ENCODE data around the gene ZNF550. TPM values are rescaled to one million over a fixed set of nuclear protein-coding genes. Genes with fewer than 3 reads are reported as not detected.
A peak's percentile ranks its signal among the peaks of the same experiment; 100 is the strongest.
"Not testable (repeated sequence)": the region's sequence is repeated elsewhere in the genome, so short reads cannot be mapped to it uniquely, and the experiment has no call there.

The ZNF550 gene
- polyA plus RNA-seq, 1 donor (not counting 4 experiments of a cell fraction or from before 2014, with no cell fraction given) = 7.3 TPM

DNA sequence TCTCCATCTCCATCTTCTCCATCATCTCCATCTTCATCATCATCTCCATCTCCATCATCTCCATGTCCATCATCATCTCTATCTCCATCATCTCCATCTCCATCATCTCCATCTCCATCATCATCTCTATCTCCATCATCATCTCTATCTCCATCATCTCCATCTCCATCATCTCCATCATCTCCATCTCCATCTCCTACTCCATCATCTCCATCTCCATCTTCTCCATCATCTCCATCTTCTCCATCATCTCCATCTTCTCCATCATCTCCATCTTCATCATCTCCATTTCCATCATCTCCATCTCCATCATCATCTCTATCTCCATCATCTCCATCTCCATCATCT, 60.4 kb downstream of the ZNF550 start:
- FAIRE-seq; H4K20me1 ChIP-seq (ENCODE audit: control insufficient read depth, extremely low read depth, insufficient read depth, low read length); dilution Hi-C loops (cut with MboI; ENCODE audit: extremely low pct_ligation_motif_present, low sequenced_read_pairs); H3K9ac ChIP-seq (ENCODE audit: control insufficient read depth, extremely low read depth, insufficient read depth, low read length); DNase-seq (ENCODE audit: low read depth, low spot score); H3K9me3 ChIP-seq (ENCODE audit: control insufficient read depth, low read depth, low read length); H3K27me3 ChIP-seq (ENCODE audit: control insufficient read depth, extremely low read depth, insufficient read depth, low read length); H3K9me1 ChIP-seq (ENCODE audit: control insufficient read depth, extremely low read depth, insufficient read depth, low read length); H2AFZ ChIP-seq (ENCODE audit: control insufficient read depth, low read length); H3K4me3 ChIP-seq (ENCODE audit: control insufficient read depth in 2 of 3, extremely low read depth in 1 of 3, insufficient read depth in 2 of 3, low read depth in 1 of 3, low read length in 3 of 3); H3K27ac ChIP-seq (ENCODE audit: control insufficient read depth, insufficient read depth, low read length); H3K4me1 ChIP-seq (ENCODE audit: control insufficient read depth, extremely low read depth, insufficient read depth, low read length); H3K4me2 ChIP-seq (ENCODE audit: control insufficient read depth, extremely low read depth, insufficient read depth, low read depth, low read length); H3K36me3 ChIP-seq (ENCODE audit: control insufficient read depth in 2 of 2, extremely low read depth in 1 of 2, insufficient read depth in 2 of 2, low read length in 2 of 2): not testable (repeated sequence)
- peaks cover 34% of the 10 kb centered on the region for H3K79me2 ChIP-seq (ENCODE audit: control insufficient read depth, insufficient read depth, low read length)

- dilution Hi-C loops (cut with MboI; ENCODE audit: extremely low pct_ligation_motif_present, low sequenced_read_pairs); H3K27me3 ChIP-seq (ENCODE audit: control insufficient read depth, extremely low read depth, insufficient read depth, low read length); DNase-seq (ENCODE audit: low read depth, low spot score); H4K20me1 ChIP-seq (ENCODE audit: control insufficient read depth, extremely low read depth, insufficient read depth, low read length); H3K27ac ChIP-seq (ENCODE audit: control insufficient read depth, insufficient read depth, low read length); H3K9me1 ChIP-seq (ENCODE audit: control insufficient read depth, extremely low read depth, insufficient read depth, low read length); H3K4me1 ChIP-seq (ENCODE audit: control insufficient read depth, extremely low read depth, insufficient read depth, low read length); H3K9me3 ChIP-seq (ENCODE audit: control insufficient read depth, low read depth, low read length); FAIRE-seq: not testable (repeated sequence)
- Histone ChIP-seq H3K36me3 (ENCODE audit: control insufficient read depth in 2 of 2, extremely low read depth in 1 of 2, insufficient read depth in 2 of 2, low read length in 2 of 2) (peaks cover 11 to 19% of the 10 kb centered on the region in 2 experiments), H3K79me2 (ENCODE audit: control insufficient read depth, insufficient read depth, low read length) (peaks cover 13% of the 10 kb centered on the region), H3K4me3 (ENCODE audit: control insufficient read depth in 2 of 3, extremely low read depth in 1 of 3, insufficient read depth in 2 of 3, low read depth in 1 of 3, low read length in 3 of 3) (peak overlapping the region; percentile 27 to 81 (median 69)), H3K4me2 (ENCODE audit: control insufficient read depth, extremely low read depth, insufficient read depth, low read depth, low read length) (peak overlapping the region; percentile 68), H2AFZ (ENCODE audit: control insufficient read depth, low read length) (peak overlapping the region; percentile 3), H3K9ac (ENCODE audit: control insufficient read depth, extremely low read depth, insufficient read depth, low read length) (peak overlapping the region; percentile 34)
Observed at GRCh38 chr19:57488299-57488644, 71.4 kb downstream of the ZNF550 start.

DNA sequence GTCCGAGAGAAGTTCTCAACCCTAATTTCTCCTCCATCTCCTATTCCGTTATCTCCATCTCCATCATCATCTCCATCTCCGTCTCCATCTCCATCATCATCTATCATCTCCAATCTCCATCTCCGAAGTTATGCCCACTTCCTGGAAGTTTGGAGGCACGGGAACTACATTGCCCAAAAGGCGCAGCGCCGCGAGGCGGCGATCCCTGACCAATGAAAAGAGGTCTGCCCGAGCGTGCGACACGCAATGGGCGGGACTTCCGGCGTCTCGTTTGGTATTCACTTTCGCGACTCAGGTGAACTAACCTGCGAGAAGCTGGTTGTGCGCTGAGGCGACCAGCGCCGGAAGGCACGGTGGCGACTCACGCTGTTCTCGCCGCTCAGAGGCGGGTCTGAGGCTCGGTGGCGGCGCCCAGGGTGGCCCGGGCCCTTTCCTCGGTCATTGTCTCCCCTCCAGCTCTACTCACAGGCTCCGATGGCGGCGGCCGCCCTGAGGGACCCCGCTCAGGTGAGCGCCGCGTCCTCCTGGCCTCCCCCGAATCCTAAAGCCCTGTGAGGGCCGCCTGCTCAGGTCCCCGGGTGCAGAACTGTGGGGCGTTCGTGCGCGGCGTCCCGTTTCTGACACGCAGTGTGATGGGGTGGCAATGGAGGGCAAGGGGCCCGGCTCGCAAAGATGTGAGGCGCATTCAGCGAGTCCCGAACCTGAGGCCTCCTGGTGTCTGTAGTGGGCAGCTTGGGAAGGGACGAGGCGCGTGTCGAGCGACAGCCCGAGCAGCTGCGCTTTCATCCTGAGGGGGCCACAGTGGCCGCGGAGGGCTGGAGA, 72.0 kb downstream of the ZNF550 start, which contains the start of gene ZNF419:
TSS of gene ZNF419 (plus strand) at position 274 of the 822 bp plus-strand sequence. CDS start at position 475, 201 bp downstream.
- peak within 1 kb of the TSS; percentile 73 to 81 (median 75) for H3K4me3 ChIP-seq (ENCODE audit: control insufficient read depth in 2 of 3, extremely low read depth in 1 of 3, insufficient read depth in 2 of 3, low read depth in 1 of 3, low read length in 3 of 3)
- H3K27me3 ChIP-seq (ENCODE audit: control insufficient read depth, extremely low read depth, insufficient read depth, low read length); H3K9me3 ChIP-seq (ENCODE audit: control insufficient read depth, low read depth, low read length); H3K9me1 ChIP-seq (ENCODE audit: control insufficient read depth, extremely low read depth, insufficient read depth, low read length); dilution Hi-C loops (cut with MboI; ENCODE audit: extremely low pct_ligation_motif_present, low sequenced_read_pairs); H3K4me1 ChIP-seq (ENCODE audit: control insufficient read depth, extremely low read depth, insufficient read depth, low read length); H4K20me1 ChIP-seq (ENCODE audit: control insufficient read depth, extremely low read depth, insufficient read depth, low read length): not testable (repeated sequence)
- H3K9ac ChIP-seq (ENCODE audit: control insufficient read depth, extremely low read depth, insufficient read depth, low read length) = peak within 1 kb of the TSS; percentile 77
- peaks cover 13% of the 10 kb centered on the region for H3K79me2 ChIP-seq (ENCODE audit: control insufficient read depth, insufficient read depth, low read length)
- peak within 1 kb of the TSS; percentile 55 for H3K27ac ChIP-seq (ENCODE audit: control insufficient read depth, insufficient read depth, low read length)
- H3K36me3 ChIP-seq (ENCODE audit: control insufficient read depth in 2 of 2, extremely low read depth in 1 of 2, insufficient read depth in 2 of 2, low read length in 2 of 2) = peaks cover 10 to 15% of the 10 kb centered on the region in 2 experiments
- FAIRE-seq = peak; percentile 78
- peak within 1 kb of the TSS; percentile 68 for H3K4me2 ChIP-seq (ENCODE audit: control insufficient read depth, extremely low read depth, insufficient read depth, low read depth, low read length)
- H2AFZ ChIP-seq (ENCODE audit: control insufficient read depth, low read length) = peak within 1 kb of the TSS; percentile 77
- peak; percentile 72 for DNase-seq (ENCODE audit: low read depth, low spot score)

Other genes starting within 250 kb of the ZNF550 start
- gene ZNF543, start 239.4 kb downstream of the ZNF550 start, polyA plus RNA-seq = 2.1 to 2.9 TPM (median 2.5 TPM) in 3 replicates
- 7.4 to 8.1 TPM (median 7.7 TPM) in 3 replicates for gene ZNF304, start 208.6 kb downstream of the ZNF550 start, polyA plus RNA-seq
- 15.8 to 22.2 TPM (median 20.8 TPM) in 3 replicates for gene TRAPPC2B, start 196.3 kb downstream of the ZNF550 start, polyA plus RNA-seq
- gene ZNF547, start 196.3 kb downstream of the ZNF550 start, polyA plus RNA-seq = 1.4 to 3.2 TPM (median 2.8 TPM) in 3 replicates
- gene ZNF548, start 170.0 kb downstream of the ZNF550 start, polyA plus RNA-seq = 8.5 to 11.4 TPM (median 10.8 TPM) in 3 replicates
- 4.8 to 5.4 TPM (median 5.0 TPM) in 3 replicates for gene ZNF17, start 148.7 kb downstream of the ZNF550 start, polyA plus RNA-seq
- 5.7 to 6.8 TPM (median 6.3 TPM) in 3 replicates for gene ZNF749, start 124.5 kb downstream of the ZNF550 start, polyA plus RNA-seq
- 0.09 to 0.46 TPM (median 0.17 TPM) in 3 replicates for gene VN1R1, start 102.7 kb downstream of the ZNF550 start, polyA plus RNA-seq
- gene ZNF772, start 82.3 kb downstream of the ZNF550 start, polyA plus RNA-seq = 5.2 to 5.4 TPM (median 5.3 TPM) in 3 replicates
- 7.0 to 13.4 TPM (median 11.9 TPM) in 3 replicates for gene ZNF419, start 72.1 kb downstream of the ZNF550 start, polyA plus RNA-seq
- 5.4 to 8.8 TPM (median 7.9 TPM) in 3 replicates for gene ZNF773, start 59.9 kb downstream of the ZNF550 start, polyA plus RNA-seq
- 5.6 to 7.7 TPM (median 6.3 TPM) in 3 replicates for gene ZNF549, start 32.5 kb downstream of the ZNF550 start, polyA plus RNA-seq
- gene ZNF416, start 19.0 kb upstream of the ZNF550 start, polyA plus RNA-seq = 4.4 to 5.5 TPM (median 5.0 TPM) in 3 replicates
- gene ZIK1, start 24.3 kb upstream of the ZNF550 start, polyA plus RNA-seq = 3.5 to 4.5 TPM (median 3.9 TPM) in 3 replicates
- 3.6 to 4.2 TPM (median 3.9 TPM) in 3 replicates for gene ZNF530, start 40.0 kb upstream of the ZNF550 start, polyA plus RNA-seq
- 10.7 to 12.9 TPM (median 12.1 TPM) in 3 replicates for gene ZNF134, start 54.4 kb upstream of the ZNF550 start, polyA plus RNA-seq
- gene ZNF211, start 73.3 kb upstream of the ZNF550 start, polyA plus RNA-seq = 9.4 to 19.5 TPM (median 15.5 TPM) in 3 replicates
- 0.08 to 0.26 TPM (median 0.18 TPM) in 3 replicates for gene ZSCAN4, start 109.1 kb upstream of the ZNF550 start, polyA plus RNA-seq
- 7.2 to 8.5 TPM (median 8.3 TPM) in 3 replicates for gene ZNF551, start 122.1 kb upstream of the ZNF550 start, polyA plus RNA-seq
- gene ZNF154, start 149.3 kb upstream of the ZNF550 start, polyA plus RNA-seq = 1.7 to 2.8 TPM (median 2.3 TPM) in 3 replicates
- gene ZNF671, start 167.8 kb upstream of the ZNF550 start, polyA plus RNA-seq = 3.7 to 4.7 TPM (median 4.4 TPM) in 3 replicates
- gene ZNF776, start 187.0 kb upstream of the ZNF550 start, polyA plus RNA-seq = 5.4 to 7.4 TPM (median 6.9 TPM) in 3 replicates
- 6.6 to 9.6 TPM (median 7.2 TPM) in 3 replicates for gene ZNF586, start 209.8 kb upstream of the ZNF550 start, polyA plus RNA-seq

All from keratinocyte (primary cell).